ENCODE measurements around the gene CRTC3. TPM values are rescaled to one million over a fixed set of nuclear protein-coding genes. Genes with fewer than 3 reads are reported as not detected.
"Not testable (repeated sequence)": the region's sequence is repeated elsewhere in the genome, so short reads cannot be mapped to it uniquely, and the experiment has no call there.

Gene CRTC3
- total and polyA plus RNA-seq, 2 donors (not counting 1 experiment from before 2014, with no cell fraction given) = 18.3 to 23.4 TPM

GRCh38 chr15:90512981-90513380 is 16.7 kb upstream of the CRTC3 start:
- no peaks in the 10 kb centered on the region for H3K36me3 ChIP-seq (ENCODE audit: control insufficient read depth, insufficient read depth, low read length)
- H3K4me2 ChIP-seq (ENCODE audit: extremely low read depth, insufficient read depth, low read length) = no peak overlapping the region
- H3K79me2 ChIP-seq (ENCODE audit: control insufficient read depth, insufficient read depth, low read length) = no peaks in the 10 kb centered on the region
- H4K20me1 ChIP-seq (ENCODE audit: control insufficient read depth, extremely low read depth, insufficient read depth, low read length) = no peaks in the 10 kb centered on the region
- H3K4me3 ChIP-seq (replicated peaks in 1 of 4; ENCODE audit: control extremely low read depth in 1 of 4, insufficient read depth in 1 of 4, low read depth in 3 of 4, low read length in 4 of 4) = no peak overlapping the region
- no peaks in the 10 kb centered on the region for H3K9me3 ChIP-seq (ENCODE audit: control insufficient read depth, insufficient read depth, low read depth, low read length)
- H3K4me1 ChIP-seq (ENCODE audit: control insufficient read depth, extremely low read depth, insufficient read depth, low read length) = no peaks in the 10 kb centered on the region
- H3K9ac ChIP-seq (ENCODE audit: insufficient read depth, low read length) = no peak overlapping the region
- H3K27me3 ChIP-seq (ENCODE audit: control insufficient read depth, insufficient read depth, low read length) = no peaks in the 10 kb centered on the region
- H3K27ac ChIP-seq (ENCODE audit: insufficient read depth, low read length) = no peak overlapping the region
- TF ChIP-seq CTCF (conservative IDR thresholded peaks at IDR 0.05 in 1 of 2, IDR thresholded peaks at IDR 0.05 in 1 of 2; ENCODE audit: low read depth in 1 of 2, low read length in 2 of 2) (no peak), EZH2 (IDR thresholded peaks at IDR 0.05; ENCODE audit: low read length, missing control alignments) (no peak)
- H2AFZ ChIP-seq (ENCODE audit: low read length) = no peak overlapping the region
- DNase-seq (ENCODE audit: low read depth in 2 of 2) = no peak

GRCh38 chr15:90513448-90513847 is 16.3 kb upstream of the CRTC3 start:
- H3K27ac ChIP-seq (ENCODE audit: insufficient read depth, low read length) = no peak overlapping the region
- no peaks in the 10 kb centered on the region for H4K20me1 ChIP-seq (ENCODE audit: control insufficient read depth, extremely low read depth, insufficient read depth, low read length)
- H3K36me3 ChIP-seq (ENCODE audit: control insufficient read depth, insufficient read depth, low read length) = no peaks in the 10 kb centered on the region
- H2AFZ ChIP-seq (ENCODE audit: low read length) = no peak overlapping the region
- no peaks in the 10 kb centered on the region for H3K4me1 ChIP-seq (ENCODE audit: control insufficient read depth, extremely low read depth, insufficient read depth, low read length)
- TF ChIP-seq EZH2 (IDR thresholded peaks at IDR 0.05; ENCODE audit: low read length, missing control alignments) (no peak), CTCF (conservative IDR thresholded peaks at IDR 0.05 in 1 of 2, IDR thresholded peaks at IDR 0.05 in 1 of 2; ENCODE audit: low read depth in 1 of 2, low read length in 2 of 2) (no peak)
- no peaks in the 10 kb centered on the region for H3K79me2 ChIP-seq (ENCODE audit: control insufficient read depth, insufficient read depth, low read length)
- H3K4me3 ChIP-seq (replicated peaks in 1 of 4; ENCODE audit: control extremely low read depth in 1 of 4, insufficient read depth in 1 of 4, low read depth in 3 of 4, low read length in 4 of 4) = no peak overlapping the region
- H3K27me3 ChIP-seq (ENCODE audit: control insufficient read depth, insufficient read depth, low read length) = no peaks in the 10 kb centered on the region
- no peak overlapping the region for H3K9ac ChIP-seq (ENCODE audit: insufficient read depth, low read length)
- no peak overlapping the region for H3K4me2 ChIP-seq (ENCODE audit: extremely low read depth, insufficient read depth, low read length)
- no peaks in the 10 kb centered on the region for H3K9me3 ChIP-seq (ENCODE audit: control insufficient read depth, insufficient read depth, low read depth, low read length)
- DNase-seq (ENCODE audit: low read depth in 2 of 2) = peak in 1 of 2 donors; percentile 49

GRCh38 chr15:90513893-90514292 is 15.8 kb upstream of the CRTC3 start:
- not testable (repeated sequence) for H3K9ac ChIP-seq (ENCODE audit: insufficient read depth, low read length); H3K36me3 ChIP-seq (ENCODE audit: control insufficient read depth, insufficient read depth, low read length); H4K20me1 ChIP-seq (ENCODE audit: control insufficient read depth, extremely low read depth, insufficient read depth, low read length); H3K4me3 ChIP-seq (replicated peaks in 1 of 4; ENCODE audit: control extremely low read depth in 1 of 4, insufficient read depth in 1 of 4, low read depth in 3 of 4, low read length in 4 of 4); H3K79me2 ChIP-seq (ENCODE audit: control insufficient read depth, insufficient read depth, low read length); DNase-seq (ENCODE audit: low read depth in 2 of 2); H3K27ac ChIP-seq (ENCODE audit: insufficient read depth, low read length); H3K9me3 ChIP-seq (ENCODE audit: control insufficient read depth, insufficient read depth, low read depth, low read length); H3K4me2 ChIP-seq (ENCODE audit: extremely low read depth, insufficient read depth, low read length); H2AFZ ChIP-seq (ENCODE audit: low read length); H3K4me1 ChIP-seq (ENCODE audit: control insufficient read depth, extremely low read depth, insufficient read depth, low read length); H3K27me3 ChIP-seq (ENCODE audit: control insufficient read depth, insufficient read depth, low read length)

All from fibroblast of lung (primary cell).